ENCODE data around the gene AURKAIP1.
"Not testable (repeated sequence)": the region's sequence is repeated elsewhere in the genome, so short reads cannot be mapped to it uniquely, and the experiment has no call there.

Gene AURKAIP1

GRCh38 chr1:1385339-1385738 is 10.3 kb upstream of the AURKAIP1 start:
- DNase-seq (ENCODE audit: low spot score): not testable (repeated sequence)

GRCh38 chr1:1381294-1381693 is 6.3 kb upstream of the AURKAIP1 start:
- DNase-seq (ENCODE audit: low spot score): no peak

DNA sequence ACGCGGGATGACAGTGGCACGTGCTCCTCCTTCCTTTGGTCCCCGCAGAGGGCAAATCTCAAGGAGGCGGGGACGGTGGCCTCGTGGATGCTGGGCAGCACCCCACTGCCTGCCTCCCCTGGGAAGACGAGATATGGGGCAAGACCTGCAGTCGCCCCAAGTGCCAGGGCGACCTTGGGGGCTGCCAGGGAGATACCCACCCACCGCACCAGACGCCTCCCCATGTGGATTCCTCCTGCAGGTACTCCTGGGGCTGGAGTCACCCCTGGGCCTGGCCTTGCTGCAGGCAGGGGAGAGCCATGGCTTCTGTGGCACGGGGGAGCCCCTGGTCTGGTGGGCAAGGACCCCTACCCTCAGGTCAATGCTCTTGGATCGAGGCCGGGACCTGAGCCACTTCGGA is 5.9 kb upstream of the AURKAIP1 start:
- no peak for DNase-seq (ENCODE audit: low spot score)

GRCh38 chr1:1377540-1378205 is 2.7 kb upstream of the AURKAIP1 start:
- no peak for DNase-seq (ENCODE audit: low spot score)

- DNase-seq (ENCODE audit: low spot score): no peak
Measured at GRCh38 chr1:1376551-1377226, 1.7 kb upstream of the AURKAIP1 start.

- DNase-seq (ENCODE audit: low spot score): no peak
Measured at GRCh38 chr1:1374589-1374928, 448 bp downstream of the AURKAIP1 start.

DNA sequence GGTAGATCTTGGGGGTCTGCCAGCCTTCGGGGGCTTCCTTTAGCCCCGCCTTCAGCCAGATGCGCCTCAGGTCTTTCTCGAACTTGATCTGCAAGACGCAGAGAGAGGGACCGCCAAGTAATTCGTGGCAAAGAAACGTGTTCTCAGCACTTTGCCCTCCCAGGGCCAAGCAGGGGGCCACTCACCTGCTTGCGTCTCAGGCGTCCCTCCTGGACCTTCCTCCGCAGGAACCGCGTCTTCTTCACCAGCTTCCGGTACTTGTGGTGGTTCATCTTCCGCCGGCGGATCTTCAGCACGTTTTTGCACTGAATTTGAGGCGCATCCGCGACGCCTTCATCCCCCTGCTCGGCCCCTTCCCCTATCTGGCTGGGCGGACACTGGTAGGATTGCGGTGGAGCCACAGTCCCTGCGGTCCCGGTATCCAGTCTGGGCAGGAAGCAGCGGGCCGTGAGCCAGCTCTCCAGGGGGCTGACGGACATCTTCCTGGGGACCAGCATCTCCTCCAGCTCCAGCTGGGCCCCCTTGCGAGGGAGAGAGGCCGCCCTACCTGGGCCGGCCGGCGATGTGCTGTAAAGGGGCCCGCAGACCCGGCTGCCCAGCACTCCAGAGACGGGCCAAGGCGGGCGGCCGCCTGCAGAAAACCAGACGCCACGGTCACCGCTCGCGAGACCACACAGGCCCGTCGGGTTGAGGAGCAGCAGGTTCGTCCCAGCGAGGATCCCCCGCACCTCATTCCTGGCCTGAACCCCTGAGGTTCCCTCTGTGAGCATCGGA is 1.0 kb downstream of the AURKAIP1 start:
- no peak for DNase-seq (ENCODE audit: low spot score)

DNA sequence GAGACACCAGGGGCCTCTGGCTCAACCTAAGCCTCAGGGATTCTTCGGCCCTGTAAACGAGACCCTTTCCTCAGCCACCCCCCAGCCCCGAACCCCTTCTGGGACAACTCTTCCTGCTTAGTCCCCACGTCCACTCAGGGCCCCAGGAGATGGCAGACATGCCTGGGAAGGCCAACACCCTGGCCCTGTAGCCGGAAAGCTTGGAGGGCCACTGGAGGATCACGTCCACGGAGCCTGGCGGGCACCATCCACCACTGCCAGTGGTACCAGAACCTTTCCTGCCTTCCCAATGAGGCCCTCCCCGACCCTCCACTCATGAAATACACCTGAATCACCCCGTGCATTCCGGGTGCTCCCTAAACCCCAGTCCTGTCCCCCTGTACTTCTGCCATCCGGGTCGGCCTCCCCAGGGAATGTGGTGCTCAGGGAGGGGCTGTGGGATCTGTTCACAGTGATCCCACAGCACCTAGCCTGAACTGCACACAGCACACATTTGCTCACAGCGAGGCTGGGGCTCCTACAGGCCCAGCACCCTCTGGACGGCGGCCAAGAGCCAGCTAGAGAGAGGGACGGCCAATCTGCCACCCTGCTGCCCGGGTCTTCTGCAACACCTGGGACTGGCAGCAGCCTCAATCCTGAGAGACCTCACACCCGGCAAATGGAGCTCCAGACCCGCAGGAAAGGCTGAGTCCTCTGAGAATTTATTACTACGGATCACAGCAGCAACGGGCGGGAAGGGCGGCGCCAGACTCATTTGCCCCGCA is 1.8 kb downstream of the AURKAIP1 start:
- DNase-seq (ENCODE audit: low spot score): no peak

GRCh38 chr1:1371746-1372711 is 3.0 kb downstream of the AURKAIP1 start:
- DNase-seq (ENCODE audit: low spot score): peak; percentile 75

GRCh38 chr1:1371364-1371745 is 3.7 kb downstream of the AURKAIP1 start:
- no peak for DNase-seq (ENCODE audit: low spot score)

- no peak for DNase-seq (ENCODE audit: low spot score)
Measured at GRCh38 chr1:1370771-1371300, 4.2 kb downstream of the AURKAIP1 start.

GRCh38 chr1:1370094-1370493 is 4.9 kb downstream of the AURKAIP1 start:
- not testable (repeated sequence) for DNase-seq (ENCODE audit: low spot score)

GRCh38 chr1:1367315-1367714 is 7.7 kb downstream of the AURKAIP1 start:
- DNase-seq (ENCODE audit: low spot score): no peak

GRCh38 chr1:1366699-1367066 is 8.3 kb downstream of the AURKAIP1 start:
- no peak for DNase-seq (ENCODE audit: low spot score)

DNA sequence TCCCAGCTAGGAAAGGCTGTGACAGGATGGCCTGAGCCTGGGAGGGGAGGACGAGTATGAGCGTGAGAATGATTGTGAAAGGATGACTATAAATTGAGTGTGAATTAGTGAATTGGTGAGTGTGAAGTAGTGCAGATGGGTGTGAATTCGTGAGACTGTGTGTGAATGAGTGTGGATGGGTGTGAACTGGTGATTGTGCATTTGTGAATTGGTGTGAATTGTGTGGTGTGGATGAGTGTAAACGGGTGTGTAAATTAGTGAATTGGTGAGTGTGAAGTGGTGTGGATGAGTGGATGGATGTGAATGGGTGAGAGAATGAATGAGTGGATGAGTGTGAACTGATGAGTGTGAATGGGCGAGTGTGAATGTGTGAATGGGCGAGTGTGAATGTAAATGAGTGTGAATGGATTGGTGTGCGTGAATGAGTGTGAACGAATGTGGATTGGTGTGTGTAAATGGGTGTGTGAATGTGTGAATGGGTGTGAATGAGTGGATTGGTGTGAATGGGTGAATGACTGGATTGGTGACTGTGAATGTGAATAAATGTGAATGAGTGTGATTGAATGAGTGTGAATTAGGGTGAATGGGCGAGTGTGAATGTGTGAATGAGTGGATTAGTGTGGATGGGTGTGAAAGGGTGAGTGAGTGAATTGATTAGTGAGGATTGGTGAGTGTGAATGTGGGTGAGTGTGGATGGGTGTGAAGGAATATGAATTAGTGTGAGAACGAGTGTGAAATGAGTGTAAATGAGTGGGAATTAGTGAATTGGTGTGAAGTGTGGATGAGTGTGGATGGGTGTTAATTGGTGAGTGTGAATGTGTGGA is 8.9 kb downstream of the AURKAIP1 start:
- DNase-seq (ENCODE audit: low spot score): no peak

DNA sequence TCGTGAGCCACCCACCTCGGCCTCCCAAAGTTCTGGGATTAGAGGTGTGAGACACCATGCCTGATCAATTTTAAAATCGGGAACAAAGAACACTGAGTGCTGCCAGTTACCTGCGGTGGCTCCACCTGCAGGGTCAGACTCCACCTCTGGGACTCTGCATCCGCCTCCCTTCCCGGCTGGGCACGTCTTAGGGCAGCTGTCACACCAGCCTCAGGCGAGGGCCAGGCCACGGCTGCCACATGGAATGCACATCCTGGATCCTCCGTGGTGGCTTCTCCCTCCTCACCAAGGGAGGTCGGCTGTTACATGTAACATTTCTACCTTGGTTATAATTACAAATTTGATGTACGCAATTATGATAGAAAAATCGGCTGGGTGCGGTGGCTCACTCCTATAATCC is 10.7 kb downstream of the AURKAIP1 start:
- DNase-seq (ENCODE audit: low spot score): no peak

- DNase-seq (ENCODE audit: low spot score): no peak
Measured at GRCh38 chr1:1361982-1362423, 13.0 kb downstream of the AURKAIP1 start.

- DNase-seq (ENCODE audit: low spot score): no peak
Measured at GRCh38 chr1:1361233-1361981, 13.6 kb downstream of the AURKAIP1 start.

GRCh38 chr1:1360506-1361169 is 14.4 kb downstream of the AURKAIP1 start:
- no peak for DNase-seq (ENCODE audit: low spot score)
